ENCODE results near the gene NEURL1B.

Gene NEURL1B

GRCh38 chr5:172683645-172684471 lies 42.8 kb downstream of the NEURL1B start:
- Histone ChIP-seq H3K9ac (no peak overlapping the region), H3K27ac (no peak overlapping the region), H3K27me3 (ENCODE audit: insufficient read depth, low read depth) (no peaks in the 10 kb centered on the region), H3K4me3 (IDR thresholded peaks at IDR 0.05; ENCODE audit: insufficient read depth, low read depth, low read length) (no peak overlapping the region), H2AFZ (ENCODE audit: low read depth) (no peak overlapping the region), H3K36me3 (ENCODE audit: insufficient read depth) (no peaks in the 10 kb centered on the region), H3K4me2 (no peak overlapping the region), H3K4me1 (ENCODE audit: low read depth, poor library complexity, severe bottlenecking) (no peaks in the 10 kb centered on the region), H3K79me2 (ENCODE audit: insufficient read depth, low read depth) (no peaks in the 10 kb centered on the region), H4K20me1 (ENCODE audit: insufficient read depth) (no peaks in the 10 kb centered on the region)
- TF ChIP-seq CTCF (conservative IDR thresholded peaks at IDR 0.05; ENCODE audit: low read depth, low read length) = no peak

DNA sequence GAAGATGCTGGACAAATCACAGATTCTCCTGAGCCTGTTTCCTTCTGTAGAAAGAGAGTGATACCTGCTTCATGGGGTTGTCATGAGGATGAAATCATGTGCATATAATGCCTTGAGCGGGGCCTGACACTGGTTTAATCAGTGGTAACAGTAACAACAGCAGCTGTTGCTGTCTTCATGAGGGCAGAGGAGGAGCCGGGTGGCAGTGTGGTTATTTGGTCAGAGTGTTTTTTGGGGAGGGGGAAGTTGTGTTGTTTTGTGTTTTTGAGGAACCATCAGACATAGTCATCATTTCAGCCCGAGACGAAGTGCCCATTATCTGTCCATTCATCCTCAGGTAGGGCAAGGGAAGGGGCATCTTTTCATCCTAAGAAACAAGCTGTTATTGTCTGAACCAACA lies 44.0 kb downstream of the NEURL1B start:
- no peak for TF ChIP-seq CTCF (conservative IDR thresholded peaks at IDR 0.05; ENCODE audit: low read depth, low read length)
- Histone ChIP-seq H3K9ac (no peak overlapping the region), H3K27me3 (ENCODE audit: insufficient read depth, low read depth) (no peaks in the 10 kb centered on the region), H3K4me2 (no peak overlapping the region), H2AFZ (ENCODE audit: low read depth) (no peak overlapping the region), H3K27ac (no peak overlapping the region), H3K4me3 (IDR thresholded peaks at IDR 0.05; ENCODE audit: insufficient read depth, low read depth, low read length) (no peak overlapping the region), H3K36me3 (ENCODE audit: insufficient read depth) (no peaks in the 10 kb centered on the region), H3K4me1 (ENCODE audit: low read depth, poor library complexity, severe bottlenecking) (no peaks in the 10 kb centered on the region), H3K79me2 (ENCODE audit: insufficient read depth, low read depth) (no peaks in the 10 kb centered on the region), H4K20me1 (ENCODE audit: insufficient read depth) (no peaks in the 10 kb centered on the region)

DNA sequence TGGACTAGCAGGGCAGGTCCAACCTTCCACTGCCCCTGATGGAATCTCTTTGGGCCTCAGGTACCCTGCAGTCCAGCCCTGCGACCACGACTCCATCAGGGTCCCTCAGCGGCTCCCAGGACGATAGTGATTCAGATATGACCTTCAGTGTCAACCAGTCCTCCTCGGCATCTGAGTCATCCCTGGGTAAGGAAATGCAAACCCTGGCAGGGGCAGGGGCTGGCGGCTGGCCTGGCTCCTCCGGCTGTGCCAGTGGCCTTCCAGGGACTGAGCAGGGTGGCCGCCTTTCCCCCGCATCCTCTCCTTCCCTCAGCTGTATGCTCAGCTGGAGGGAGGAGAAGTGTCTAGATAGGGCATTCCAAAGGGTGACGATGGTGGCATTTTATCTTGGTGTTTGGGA lies 45.0 kb downstream of the NEURL1B start:
- H3K4me2 ChIP-seq = no peak overlapping the region
- H3K4me3 ChIP-seq (IDR thresholded peaks at IDR 0.05; ENCODE audit: insufficient read depth, low read depth, low read length) = no peak overlapping the region
- TF ChIP-seq CTCF (conservative IDR thresholded peaks at IDR 0.05; ENCODE audit: low read depth, low read length) = no peak
- H3K4me1 ChIP-seq (ENCODE audit: low read depth, poor library complexity, severe bottlenecking) = no peaks in the 10 kb centered on the region
- no peaks in the 10 kb centered on the region for H3K36me3 ChIP-seq (ENCODE audit: insufficient read depth)
- no peak overlapping the region for H2AFZ ChIP-seq (ENCODE audit: low read depth)
- no peaks in the 10 kb centered on the region for H4K20me1 ChIP-seq (ENCODE audit: insufficient read depth)
- no peaks in the 10 kb centered on the region for H3K27me3 ChIP-seq (ENCODE audit: insufficient read depth, low read depth)
- H3K9ac ChIP-seq = no peak overlapping the region
- H3K27ac ChIP-seq = no peak overlapping the region
- H3K79me2 ChIP-seq (ENCODE audit: insufficient read depth, low read depth) = no peaks in the 10 kb centered on the region

DNA sequence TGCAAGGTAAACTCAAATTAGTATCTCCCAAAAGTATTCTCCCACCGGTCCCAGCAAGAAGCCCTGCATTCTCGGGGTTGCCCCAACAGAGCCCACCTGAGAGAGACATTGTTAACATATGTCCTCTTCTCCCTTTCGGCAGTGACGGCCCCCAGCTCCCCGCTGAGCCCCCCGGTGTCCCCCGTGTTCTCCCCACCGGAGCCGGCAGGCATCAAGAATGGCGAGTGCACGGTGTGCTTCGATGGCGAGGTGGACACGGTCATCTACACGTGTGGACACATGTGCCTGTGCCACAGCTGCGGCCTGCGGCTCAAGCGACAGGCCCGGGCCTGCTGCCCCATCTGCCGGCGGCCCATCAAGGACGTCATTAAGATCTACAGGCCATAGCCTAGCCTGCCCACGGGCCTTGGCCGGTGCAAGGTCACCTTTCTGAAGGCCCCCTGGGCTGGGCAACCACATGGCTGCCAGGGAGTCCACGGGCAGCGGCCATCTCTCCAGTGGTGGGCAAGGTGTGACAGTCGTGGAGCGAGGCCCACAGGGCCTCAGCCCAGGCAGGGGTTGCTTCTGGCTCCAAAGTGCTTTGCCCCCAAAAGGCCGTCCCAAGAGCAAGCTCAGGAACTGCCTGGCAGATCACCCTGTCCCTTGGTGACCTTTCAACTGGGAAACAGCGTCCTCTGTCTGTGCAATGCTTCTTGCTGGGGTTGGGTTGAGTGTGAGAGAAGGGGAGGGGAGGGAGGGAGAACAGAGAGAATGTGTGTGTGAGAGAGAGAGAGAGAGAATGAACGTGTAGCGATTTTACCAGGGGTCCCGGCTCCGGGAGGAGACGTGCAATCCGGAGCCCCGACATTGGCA lies 45.7 kb downstream of the NEURL1B start:
- H3K36me3 ChIP-seq (ENCODE audit: insufficient read depth) = no peaks in the 10 kb centered on the region

More for the DNA sequence above, 45.7 kb downstream of the NEURL1B start:
- Histone ChIP-seq H3K27ac (no peak overlapping the region), H4K20me1 (ENCODE audit: insufficient read depth) (no peaks in the 10 kb centered on the region), H2AFZ (ENCODE audit: low read depth) (no peak overlapping the region), H3K4me2 (no peak overlapping the region), H3K9ac (no peak overlapping the region), H3K4me1 (ENCODE audit: low read depth, poor library complexity, severe bottlenecking) (no peaks in the 10 kb centered on the region), H3K27me3 (ENCODE audit: insufficient read depth, low read depth) (no peaks in the 10 kb centered on the region), H3K79me2 (ENCODE audit: insufficient read depth, low read depth) (no peaks in the 10 kb centered on the region), H3K4me3 (IDR thresholded peaks at IDR 0.05; ENCODE audit: insufficient read depth, low read depth, low read length) (no peak overlapping the region)
- no peak for TF ChIP-seq CTCF (conservative IDR thresholded peaks at IDR 0.05; ENCODE audit: low read depth, low read length)

Data from KMS-11 (cell line).